HG03064 (cell line): ENCODE data around the gene DTWD2.
"Not testable (repeated sequence)": the region's sequence is repeated elsewhere in the genome, so short reads cannot be mapped to it uniquely, and the experiment has no call there.

Experiments used
- ATAC-seq: cut with Tn5 transposase; IDR thresholded peaks from one replicate; pipeline ENCODE4 v1.9.1; 2021; ENCODE audit warnings: low read depth; ENCODE audit not compliant: unreplicated experiment

The DTWD2 gene

GRCh38 chr5:118882666-118883065 lies 105.7 kb downstream of the DTWD2 start:
- no peak for ATAC-seq

GRCh38 chr5:118876852-118877251 lies 111.5 kb downstream of the DTWD2 start:
- ATAC-seq, result not testable (repeated sequence)

GRCh38 chr5:118875131-118875530 lies 113.2 kb downstream of the DTWD2 start:
- ATAC-seq, result no peak

- no peak for ATAC-seq
Observed at GRCh38 chr5:118873417-118873816, 114.9 kb downstream of the DTWD2 start.

GRCh38 chr5:118863345-118863744 lies 125.0 kb downstream of the DTWD2 start:
- no peak for ATAC-seq

GRCh38 chr5:118862596-118862995 lies 125.8 kb downstream of the DTWD2 start:
- ATAC-seq, result no peak

- ATAC-seq, result no peak
Observed at GRCh38 chr5:118857700-118858099, 130.6 kb downstream of the DTWD2 start.

- ATAC-seq, result no peak
Observed at GRCh38 chr5:118854819-118855218, 133.5 kb downstream of the DTWD2 start.

GRCh38 chr5:118851785-118852184 lies 136.6 kb downstream of the DTWD2 start:
- not testable (repeated sequence) for ATAC-seq

GRCh38 chr5:118849507-118849906 lies 138.8 kb downstream of the DTWD2 start:
- ATAC-seq, result not testable (repeated sequence)

- ATAC-seq, result no peak
Observed at GRCh38 chr5:118844351-118844750, 144.0 kb downstream of the DTWD2 start.

GRCh38 chr5:118834710-118835109 lies 153.6 kb downstream of the DTWD2 start:
- ATAC-seq, result no peak

- ATAC-seq, result no peak
Observed at GRCh38 chr5:118832974-118833373, 155.4 kb downstream of the DTWD2 start.

GRCh38 chr5:118825226-118825625 lies 163.1 kb downstream of the DTWD2 start:
- no peak for ATAC-seq

GRCh38 chr5:118818604-118819003 lies 169.7 kb downstream of the DTWD2 start:
- no peak for ATAC-seq

GRCh38 chr5:118808441-118808840 lies 179.9 kb downstream of the DTWD2 start:
- no peak for ATAC-seq

- no peak for ATAC-seq
Observed at GRCh38 chr5:118806571-118806970, 181.8 kb downstream of the DTWD2 start.

GRCh38 chr5:118802335-118802734 lies 186.0 kb downstream of the DTWD2 start:
- ATAC-seq, result no peak

GRCh38 chr5:118796081-118796480 lies 192.3 kb downstream of the DTWD2 start:
- ATAC-seq, result no peak

GRCh38 chr5:118794281-118794680 lies 194.1 kb downstream of the DTWD2 start:
- ATAC-seq, result no peak

- ATAC-seq, result no peak
Observed at GRCh38 chr5:118793652-118794051, 194.7 kb downstream of the DTWD2 start.

GRCh38 chr5:118793091-118793490 lies 195.3 kb downstream of the DTWD2 start:
- ATAC-seq, result no peak
